Stimulated activated CD4-positive, alpha-beta T cell treated with anti-CD3 and anti-CD28 coated beads, Interleukin-12 subunit alpha, Interleukin-12 subunit beta, amount 100 ng/mL, for 24 hours (primary cell): ENCODE results near the gene GNLY.
"Not testable (repeated sequence)": the region's sequence is repeated elsewhere in the genome, so short reads cannot be mapped to it uniquely, and the experiment has no call there.

Experiments used
- DNase-seq, 2 experiments: peaks; one replicate each; pipeline ENCODE4 v3.0.0-alpha.2; 2020; ENCODE audit warnings: low read depth in 2 of 2

GNLY gene

DNA sequence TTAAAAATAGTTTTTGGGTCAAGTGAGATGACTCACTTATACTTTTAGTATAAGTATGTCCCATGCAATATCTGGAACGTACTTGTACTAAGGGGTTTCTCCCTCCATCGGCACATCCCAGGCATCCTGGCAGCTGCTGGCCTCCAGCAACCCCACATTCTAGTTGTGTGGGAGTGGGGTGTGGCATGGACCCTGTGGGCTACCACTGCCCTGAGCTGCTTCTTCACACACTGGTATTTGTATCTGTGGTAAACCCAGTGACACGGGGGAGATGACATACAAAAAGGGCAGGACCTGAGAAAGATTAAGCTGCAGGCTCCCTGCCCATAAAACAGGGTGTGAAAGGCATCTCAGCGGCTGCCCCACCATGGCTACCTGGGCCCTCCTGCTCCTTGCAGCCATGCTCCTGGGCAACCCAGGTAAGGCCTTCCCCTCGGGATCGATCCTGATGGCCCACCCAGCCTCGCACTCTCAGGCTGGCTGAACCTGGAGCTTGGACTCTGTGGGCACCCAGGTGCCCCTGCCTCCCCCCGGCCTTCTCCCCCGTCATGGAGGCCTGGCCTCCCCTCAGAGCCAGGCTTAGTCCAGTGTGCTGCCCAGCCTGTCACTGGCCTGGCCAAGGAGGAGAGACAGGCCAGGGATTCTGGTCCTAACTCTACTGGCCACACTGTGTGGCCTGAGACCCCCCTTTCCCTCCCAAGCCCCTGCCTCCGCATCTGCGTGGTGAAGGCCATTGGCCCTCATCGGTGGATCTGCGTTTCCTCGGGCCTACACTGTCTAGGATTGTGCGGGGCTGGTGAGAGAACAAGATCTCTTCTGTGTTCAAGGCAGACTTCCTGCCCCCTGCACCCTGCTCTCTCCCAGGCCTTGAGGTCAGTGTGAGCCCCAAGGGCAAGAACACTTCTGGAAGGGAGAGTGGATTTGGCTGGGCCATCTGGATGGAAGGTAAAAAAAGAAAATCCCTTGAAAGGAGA, at the start of gene GNLY:
Gene GNLY, plus strand, starts transcription at position 307 of the 974 bp plus-strand sequence. Its CDS starts 61 bp downstream, at position 368.
- no peak for DNase-seq

DNA sequence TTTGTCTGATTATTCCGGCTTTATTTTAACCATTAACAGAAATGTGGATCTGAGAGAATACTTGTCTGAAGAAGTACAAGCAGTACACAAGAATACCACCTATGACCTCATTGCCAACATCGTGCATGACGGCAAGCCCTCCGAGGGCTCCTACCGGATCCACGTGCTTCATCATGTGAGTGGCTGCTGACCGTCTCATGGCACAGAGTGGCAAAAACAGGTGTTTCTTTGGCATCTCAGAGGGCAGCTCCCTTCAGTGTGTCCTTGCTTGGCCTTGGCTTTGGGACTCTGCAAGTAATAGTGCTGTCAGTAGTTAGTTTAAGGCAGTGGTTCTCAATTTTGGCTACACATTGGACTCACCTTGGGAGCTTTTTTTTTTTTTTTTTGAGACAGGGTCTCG, 49.2 kb upstream of the GNLY start:
- no peak for DNase-seq

DNA sequence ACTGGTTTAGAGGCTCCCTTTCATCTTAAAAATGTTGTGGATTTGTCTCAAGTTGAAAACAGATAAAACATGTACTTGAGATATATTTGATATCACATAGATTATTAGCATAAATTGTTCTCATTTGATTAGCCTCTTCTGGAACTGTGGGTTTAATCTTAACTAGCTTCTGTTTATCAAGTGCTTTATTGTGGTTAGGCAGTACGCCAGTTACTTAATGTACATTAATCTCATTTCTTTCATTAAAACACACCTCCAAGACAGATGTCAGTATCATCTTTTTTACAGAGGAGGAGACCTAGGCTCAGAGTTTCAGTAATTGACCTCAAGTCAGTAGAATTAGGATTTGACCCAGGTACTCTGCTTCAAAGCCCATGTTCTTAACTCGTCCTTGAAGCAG, 48.0 kb upstream of the GNLY start:
- DNase-seq, result no peak

DNA sequence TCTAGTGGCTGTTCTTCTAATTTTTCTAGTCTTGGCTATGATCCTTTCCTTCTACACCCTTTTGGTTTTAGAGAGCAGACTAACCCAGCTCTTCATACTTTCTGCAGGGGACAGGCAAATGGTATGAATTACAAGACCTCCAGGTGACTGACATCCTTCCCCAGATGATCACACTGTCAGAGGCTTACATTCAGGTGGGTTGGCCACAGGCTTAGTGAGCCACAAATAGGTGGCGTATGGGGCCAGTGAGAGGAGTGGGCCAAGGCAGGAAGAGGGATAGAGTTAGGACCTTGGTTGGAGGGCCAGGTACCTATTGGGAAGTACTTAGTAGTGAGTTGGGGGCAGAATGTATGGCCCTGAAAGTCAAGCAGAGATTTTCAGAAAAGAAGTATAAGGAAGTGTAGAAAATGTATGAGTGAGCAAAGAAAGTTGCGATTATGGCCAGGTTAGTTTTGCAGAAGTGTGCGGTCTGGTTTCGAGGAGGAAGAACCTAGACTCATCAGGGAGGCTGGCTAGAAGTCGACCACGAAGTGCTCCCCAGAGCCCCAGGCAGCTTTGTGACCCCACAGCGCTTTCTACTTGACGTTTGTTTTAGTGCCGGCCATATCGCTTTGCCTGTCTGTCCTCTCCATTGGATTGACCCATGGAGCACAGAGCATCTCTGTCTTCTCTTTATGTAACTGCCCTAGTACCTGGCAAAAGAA, 46.2 kb upstream of the GNLY start:
- no peak for DNase-seq

GRCh38 chr2:85648619-85649018, 45.5 kb upstream of the GNLY start:
- no peak for DNase-seq

DNA sequence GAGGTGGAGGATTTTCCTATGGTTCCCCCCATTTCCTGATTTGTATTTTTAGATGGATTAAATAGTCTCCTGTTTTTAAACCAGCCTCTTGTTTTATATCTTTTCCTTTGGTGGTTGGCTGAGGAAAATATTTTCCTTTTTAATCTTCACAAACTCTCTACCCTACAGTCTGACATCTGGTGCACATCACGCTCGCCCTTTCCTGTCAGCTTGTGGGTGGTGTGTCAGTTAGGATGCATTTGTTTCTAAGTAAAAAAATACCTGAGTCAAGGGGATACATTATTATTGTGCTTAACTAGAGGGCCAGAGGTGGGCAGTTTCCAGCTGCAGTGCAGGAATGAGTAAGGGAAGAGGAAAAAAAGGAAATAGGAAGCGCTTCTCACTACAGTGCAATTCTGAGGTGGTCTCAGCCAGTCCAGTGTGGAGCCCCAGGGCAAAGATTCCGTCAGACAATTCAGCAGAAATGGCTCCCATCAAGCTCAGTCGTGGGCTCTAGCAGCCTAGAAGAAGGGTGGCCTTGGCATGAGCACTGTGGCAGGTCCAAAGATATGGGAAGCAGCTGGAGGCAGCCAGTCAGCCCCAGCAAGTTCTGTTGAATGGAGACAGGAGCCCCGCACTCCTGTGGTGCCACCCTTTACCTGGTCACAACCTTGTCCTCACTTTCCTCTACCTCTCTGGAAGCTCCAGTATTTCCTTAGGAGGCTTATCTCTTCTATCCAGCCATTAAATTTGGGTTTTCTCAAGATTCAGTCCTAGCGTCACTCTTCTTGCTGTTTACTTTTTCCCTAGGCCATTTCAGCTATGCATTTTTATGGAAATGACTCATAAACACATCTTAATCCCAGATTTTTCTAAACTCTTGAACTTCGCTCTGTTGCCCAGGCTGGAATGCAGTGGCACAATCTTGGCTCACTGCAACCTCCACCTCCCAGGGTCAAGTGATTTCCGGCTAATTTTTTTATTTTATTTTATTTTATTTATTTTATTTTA, 44.7 kb upstream of the GNLY start:
- DNase-seq, result no peak

DNA sequence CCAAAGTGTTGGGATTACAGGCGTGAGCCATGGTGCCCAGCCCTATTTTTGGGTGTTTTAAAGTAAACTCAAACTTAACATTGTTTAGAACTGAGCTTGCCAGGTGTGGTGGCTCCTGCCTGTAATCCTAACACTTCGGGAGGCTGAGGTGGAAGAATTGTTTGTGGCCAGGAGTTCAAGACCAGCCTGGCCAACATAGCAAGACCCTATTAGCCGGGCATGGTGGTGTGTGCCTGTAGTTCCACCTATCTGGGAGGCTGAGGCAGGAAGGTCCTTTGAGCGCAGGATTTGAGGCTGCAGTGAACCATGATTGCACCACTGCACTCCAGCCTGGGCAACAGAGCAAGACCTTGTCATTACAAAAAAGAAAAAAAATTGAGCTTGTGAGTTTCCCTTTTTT, 43.7 kb upstream of the GNLY start:
- no peak for DNase-seq

- no peak for DNase-seq
Observed at GRCh38 chr2:85651097-85651496, 43.1 kb upstream of the GNLY start.

- no peak for DNase-seq
Observed at GRCh38 chr2:85652056-85652455, 42.1 kb upstream of the GNLY start.

DNA sequence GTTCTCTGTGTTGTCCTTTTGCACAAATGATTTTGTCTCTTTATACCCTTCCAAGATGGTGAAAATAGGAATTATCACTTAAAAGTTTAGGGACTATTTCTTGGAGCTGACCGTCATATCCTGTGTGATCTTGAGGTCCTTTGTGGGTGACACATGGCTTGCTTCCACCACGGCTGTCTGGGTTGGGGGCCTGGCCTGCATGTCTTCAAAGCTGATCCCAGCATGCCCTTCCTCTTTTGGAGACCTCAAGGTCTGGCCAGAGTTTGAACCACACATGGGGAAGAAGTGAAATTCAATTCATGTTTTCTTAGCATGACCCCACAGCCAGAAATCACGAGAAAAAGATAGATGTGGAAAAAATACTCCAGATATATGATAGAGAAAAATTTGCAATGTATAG, 40.2 kb upstream of the GNLY start:
- no peak for DNase-seq

GRCh38 chr2:85655961-85656417, 38.2 kb upstream of the GNLY start:
- no peak for DNase-seq

- DNase-seq, result no peak
Observed at GRCh38 chr2:85656468-85656867, 37.7 kb upstream of the GNLY start.

DNA sequence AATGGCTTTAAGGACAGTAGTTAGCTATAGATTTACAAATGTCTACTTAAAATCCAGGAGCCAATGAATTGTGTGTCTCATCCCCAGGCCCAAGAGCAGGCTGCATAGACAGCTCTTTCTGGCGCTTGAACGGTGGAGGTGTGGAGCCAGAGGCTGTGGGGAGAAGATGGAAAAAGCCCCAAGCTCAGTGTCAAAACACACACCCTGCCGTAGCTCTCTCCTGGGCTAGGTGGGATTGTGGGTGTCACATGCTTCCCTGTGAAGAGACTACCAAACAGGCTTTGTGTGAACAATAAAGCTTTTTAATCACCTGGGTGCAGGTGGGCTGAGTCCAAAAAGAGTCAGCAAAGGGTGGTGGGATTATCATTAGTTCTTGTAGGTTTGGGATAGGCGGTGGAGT, 36.8 kb upstream of the GNLY start:
- not testable (repeated sequence) for DNase-seq

DNA sequence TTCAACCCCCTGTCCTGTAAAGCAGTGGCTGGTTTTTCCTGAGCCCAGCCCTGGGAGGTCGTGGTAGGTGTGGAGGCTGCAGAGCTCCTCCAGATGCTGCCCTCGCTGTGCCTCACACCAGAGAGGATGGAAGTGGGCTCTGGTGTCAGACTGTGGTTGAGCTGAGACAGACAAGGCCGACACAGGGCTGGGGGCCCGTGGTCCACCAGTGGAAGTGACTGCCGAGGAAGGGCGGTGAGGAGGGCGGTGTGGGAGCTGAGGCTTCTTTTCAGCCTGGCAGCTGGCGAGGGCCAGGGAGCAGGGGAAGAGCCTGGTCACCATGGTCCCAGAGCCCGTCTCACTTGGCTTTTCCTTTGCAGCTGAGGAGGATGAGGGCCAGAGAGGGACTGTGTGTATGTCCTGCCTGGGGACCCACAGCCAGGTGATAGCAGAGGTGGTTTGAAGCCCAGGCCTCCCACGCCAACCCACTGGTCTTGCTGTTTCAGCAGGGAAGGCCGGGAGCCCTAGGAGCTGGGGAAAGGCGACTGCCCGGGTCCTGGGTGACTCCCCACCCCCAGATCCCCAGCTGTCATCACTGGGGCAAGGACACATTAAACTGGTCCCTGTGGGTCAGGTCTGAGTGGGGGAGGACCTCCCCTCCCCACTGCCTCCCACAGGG, 34.7 kb upstream of the GNLY start:
- no peak for DNase-seq

DNA sequence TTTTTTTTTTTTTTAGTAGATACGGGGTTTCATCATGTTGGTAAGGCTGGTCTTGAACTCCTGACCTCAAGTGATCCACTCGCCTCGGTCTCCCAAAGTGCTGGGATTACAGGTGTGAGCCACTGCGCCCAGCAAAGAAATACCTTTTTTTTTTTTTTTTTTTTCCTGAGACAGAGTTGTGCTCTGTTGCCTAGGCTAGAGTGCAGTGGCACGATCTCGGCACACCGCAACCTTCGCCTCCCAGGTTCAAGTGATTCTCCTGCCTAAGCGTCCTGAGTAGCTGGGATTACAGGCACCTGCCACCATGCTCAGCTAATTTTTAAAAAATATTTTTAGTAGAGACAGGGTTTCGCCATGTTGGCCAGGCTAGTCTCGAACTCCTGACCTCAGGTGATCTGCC, 33.9 kb upstream of the GNLY start:
- DNase-seq, result not testable (repeated sequence)

DNA sequence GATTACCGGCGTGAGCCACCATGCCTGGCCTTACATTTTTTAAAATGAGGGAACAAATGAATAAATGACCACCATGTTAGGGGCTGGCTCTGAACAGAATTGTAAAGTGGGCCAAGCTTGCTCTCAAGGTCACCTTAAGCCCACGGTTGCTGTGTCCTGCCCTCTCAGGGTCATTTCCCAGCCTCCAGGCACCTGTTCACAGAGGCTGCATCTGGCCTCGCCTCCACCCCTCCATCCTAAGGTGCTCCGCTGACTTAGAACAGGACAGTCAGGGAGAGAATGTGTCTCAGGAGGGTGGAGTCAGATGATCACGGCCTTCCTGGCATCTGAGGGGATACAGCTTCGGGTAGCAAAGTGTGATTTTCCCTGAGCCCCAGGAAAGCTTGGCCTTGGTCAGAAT, 33.4 kb upstream of the GNLY start:
- DNase-seq, result no peak

DNA sequence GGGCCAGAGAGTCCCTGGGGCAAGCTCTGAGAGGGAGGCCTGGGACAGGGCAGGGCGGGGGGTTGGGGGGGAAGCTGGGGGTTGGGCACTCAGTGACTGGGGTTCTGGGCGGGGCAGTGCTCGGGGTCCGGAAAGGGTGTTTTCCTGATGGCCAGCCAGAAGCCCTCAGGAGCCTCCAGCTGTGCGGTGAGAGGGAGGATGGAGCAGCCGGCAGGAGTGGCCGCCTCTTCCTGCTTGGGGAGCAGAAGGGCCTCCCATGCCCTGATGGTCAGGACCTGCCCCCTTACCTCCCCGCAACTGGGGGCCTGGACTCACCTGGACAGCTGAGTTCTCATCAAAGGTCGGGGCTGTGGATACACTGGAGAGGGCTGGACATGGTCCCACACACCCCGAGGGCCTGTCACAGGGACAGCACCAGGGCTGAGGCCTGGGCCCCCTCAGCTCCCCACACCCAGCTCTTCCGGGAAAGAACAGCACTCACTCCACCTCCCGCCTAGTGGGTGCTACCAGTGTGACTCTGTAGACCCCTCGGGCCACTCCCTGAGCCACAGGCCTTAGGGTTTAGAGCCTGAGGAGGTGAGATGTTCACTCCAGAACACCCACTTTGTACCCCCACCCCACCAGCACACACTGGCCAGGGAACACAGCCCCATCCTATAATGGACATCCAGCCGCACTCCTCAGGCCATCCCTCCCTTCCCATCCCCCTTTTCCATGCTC, 32.9 kb upstream of the GNLY start:
- DNase-seq, result no peak

DNA sequence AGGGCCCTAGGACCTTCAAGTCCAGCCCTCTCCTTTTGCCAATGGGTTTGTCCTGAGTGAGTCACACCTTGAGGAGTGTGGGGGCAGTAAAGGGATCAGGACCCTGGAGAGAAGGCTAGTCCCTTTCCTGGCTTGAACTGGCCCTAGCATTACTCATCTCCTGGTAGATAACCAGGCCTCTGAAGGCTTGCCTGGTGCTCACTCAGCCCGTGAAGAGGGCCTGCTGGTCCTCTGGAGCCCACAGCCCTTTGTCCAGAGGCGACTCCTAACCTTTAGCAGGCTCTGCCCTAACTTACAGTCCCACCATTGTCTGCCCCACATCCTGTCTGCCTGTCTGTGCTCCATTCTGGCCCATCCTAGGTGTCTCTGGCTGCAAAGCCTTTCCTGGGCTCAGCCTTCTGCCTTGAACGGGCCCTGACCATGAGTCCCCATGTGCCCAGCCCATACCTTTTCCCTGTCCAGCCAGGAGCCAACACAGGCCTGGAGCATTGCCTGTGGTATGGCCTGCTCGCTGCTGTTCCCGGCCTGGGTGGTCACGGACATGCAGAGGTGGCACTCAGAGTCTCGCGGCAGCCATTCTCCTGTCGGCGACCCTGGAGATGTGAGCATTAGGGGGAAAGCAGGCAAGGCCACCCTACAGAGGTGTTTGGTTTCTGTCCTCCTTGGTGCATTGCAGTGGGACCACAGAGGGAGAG, 31.1 kb upstream of the GNLY start:
- DNase-seq, result no peak

DNA sequence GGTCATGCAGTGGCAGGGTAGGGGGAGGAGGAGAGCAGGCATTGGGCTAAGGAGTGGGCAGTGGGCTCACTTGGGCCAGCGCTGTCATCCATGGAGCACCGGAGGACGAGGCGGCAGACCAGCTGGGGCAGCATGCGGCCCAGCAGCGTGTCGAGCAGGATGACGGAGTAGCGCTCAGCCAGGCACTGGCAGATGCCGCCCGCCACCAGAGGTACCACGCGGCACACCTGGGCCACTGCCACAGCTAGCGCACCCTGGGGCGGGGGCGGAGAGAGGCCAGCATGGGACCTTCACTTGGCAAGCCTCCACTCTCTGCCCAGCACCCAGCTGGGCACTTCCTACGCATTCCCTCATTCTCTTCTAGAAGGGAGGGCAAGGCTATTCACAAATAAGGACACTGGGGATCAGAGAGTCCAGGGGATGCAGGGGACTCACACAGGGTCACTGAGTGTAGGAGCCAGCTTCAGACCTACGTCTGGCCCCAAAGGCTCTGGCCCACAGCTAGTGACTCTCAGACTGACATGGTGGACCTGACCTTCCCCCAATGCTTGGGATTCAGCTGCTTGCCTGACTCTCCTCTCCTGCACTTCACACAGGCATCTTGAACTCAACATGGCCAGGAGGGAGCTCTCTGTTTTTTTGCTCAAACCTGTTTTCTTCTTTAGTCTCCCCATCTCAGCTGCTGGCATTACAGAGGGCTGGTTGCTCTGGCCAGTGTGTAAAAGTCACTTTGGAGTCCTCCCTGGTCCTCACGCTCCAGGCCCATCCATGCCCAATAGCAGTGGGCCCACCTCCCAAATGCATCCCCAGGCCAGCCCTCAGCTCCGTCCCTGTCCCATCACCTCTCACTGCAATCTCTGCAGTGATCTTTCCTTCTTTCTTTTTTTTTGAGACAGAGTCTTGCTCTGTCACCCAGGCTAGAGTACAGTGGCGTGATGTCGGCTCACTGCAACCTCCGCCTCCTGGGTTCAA, 30.3 kb upstream of the GNLY start:
- no peak for DNase-seq
